SK-N-SH treated with all-trans-retinoic acid at 6 μM for 48 hours (cell line): ENCODE results near the gene CAPN10.

ENCODE experiments used
- ATAC-seq: fragments of 200-7000 bp; cut with Tn5 transposase; 3 replicates; pipeline ENCODE4 v1.9.1; 2020; ENCODE audit warnings: mild to moderate bottlenecking, moderate library complexity
- BACH2 ChIP-seq: fragments of 250-450 bp; sonication (Bioruptor Pico); IDR thresholded peaks from 2 replicates; pipeline ENCODE4 v1.9.0; 2021; ENCODE audit warnings: mild to moderate bottlenecking, borderline replicate concordance
- CSDC2 ChIP-seq: fragments of 250-450 bp; sonication (Bioruptor Pico); IDR thresholded peaks from 2 replicates; pipeline ENCODE4 v1.5.0; 2020; ENCODE audit warnings: mild to moderate bottlenecking, moderate library complexity
- ESRRG ChIP-seq: fragments of 250-450 bp; sonication (Bioruptor Pico); IDR thresholded peaks from 2 replicates; pipeline ENCODE4 v1.6.1; 2021; ENCODE audit warnings: mild to moderate bottlenecking
- ISL1 ChIP-seq: fragments of 250-450 bp; sonication (Bioruptor Pico); IDR thresholded peaks from 2 replicates; pipeline ENCODE4 v2.1.2; 2022; ENCODE audit warnings: mild to moderate bottlenecking, moderate library complexity
- OSR1 ChIP-seq: fragments of 250-450 bp; sonication (Bioruptor Pico); IDR thresholded peaks from 2 replicates; pipeline ENCODE4 v1.8.0; 2022; ENCODE audit warnings: moderate library complexity, mild to moderate bottlenecking, inconsistent platforms
- PPARA ChIP-seq: fragments of 250-450 bp; sonication (Bioruptor Pico); IDR thresholded peaks from 2 replicates; pipeline ENCODE4 v1.5.0; 2020; ENCODE audit warnings: mild to moderate bottlenecking, borderline replicate concordance
- RARB ChIP-seq: fragments of 250-450 bp; sonication (Bioruptor Pico); IDR thresholded peaks from 2 replicates; pipeline ENCODE4 v1.8.0; 2021; ENCODE audit warnings: mild to moderate bottlenecking, moderate library complexity
- SNAI2 ChIP-seq: fragments of 250-450 bp; sonication (Bioruptor Pico); IDR thresholded peaks from 2 replicates; pipeline ENCODE4 v1.5.0; 2020; ENCODE audit warnings: mild to moderate bottlenecking, moderate library complexity
- TCF4 ChIP-seq: fragments of 250-450 bp; sonication (Bioruptor Pico); IDR thresholded peaks from 2 replicates; pipeline ENCODE4 v1.8.0; 2021; ENCODE audit warnings: mild to moderate bottlenecking, moderate library complexity, borderline replicate concordance
- ZC3H10 ChIP-seq: fragments of 250-450 bp; sonication (Bioruptor Pico); IDR thresholded peaks from 2 replicates; pipeline ENCODE4 v1.5.1; 2021; ENCODE audit warnings: mild to moderate bottlenecking, moderate library complexity
- ZFP3 ChIP-seq: fragments of 250-450 bp; sonication (Bioruptor Pico); IDR thresholded peaks from 2 replicates; pipeline ENCODE4 v1.5.0; 2020; ENCODE audit warnings: mild to moderate bottlenecking, moderate library complexity
- ZFP30 ChIP-seq: fragments of 450-650 bp; formaldehyde crosslinking; IDR thresholded peaks from 2 replicates; pipeline ENCODE4 v1.5.0; 2022; ENCODE audit warnings: mild to moderate bottlenecking, moderate library complexity
- ZNF565 ChIP-seq: fragments of 450-650 bp; formaldehyde crosslinking; conservative IDR thresholded peaks from 2 replicates; pipeline ENCODE4 v1.5.0; 2020; ENCODE audit warnings: low read depth, mild to moderate bottlenecking, moderate library complexity
- ZNF70 ChIP-seq: fragments of 450-650 bp; formaldehyde crosslinking; IDR thresholded peaks from 2 replicates; pipeline ENCODE4 v1.5.0; 2020; ENCODE audit warnings: mild to moderate bottlenecking, moderate library complexity
- ZNF8 ChIP-seq: fragments of 450-650 bp; formaldehyde crosslinking; IDR thresholded peaks from 2 replicates; pipeline ENCODE4 v1.5.0; 2020; ENCODE audit warnings: mild to moderate bottlenecking, moderate library complexity
- TF ChIP-seq, protein P1 (sequence below): fragments of 250-450 bp; sonication (Bioruptor Pico); IDR thresholded peaks from 2 replicates; pipeline ENCODE4 v1.5.0; 2020; ENCODE audit warnings: mild to moderate bottlenecking, moderate library complexity
- TF ChIP-seq, protein P2 (sequence below): fragments of 250-450 bp; sonication (Bioruptor Pico); IDR thresholded peaks from 2 replicates; pipeline ENCODE4 v1.8.0; 2021; ENCODE audit warnings: low read depth, mild to moderate bottlenecking, moderate library complexity, borderline replicate concordance
- TF ChIP-seq, protein P3 (sequence below): fragments of 250-450 bp; sonication (Bioruptor Pico); IDR thresholded peaks from 2 replicates; pipeline ENCODE4 v1.5.1; 2020; ENCODE audit warnings: low read depth, mild to moderate bottlenecking, moderate library complexity

CAPN10 gene

DNA sequence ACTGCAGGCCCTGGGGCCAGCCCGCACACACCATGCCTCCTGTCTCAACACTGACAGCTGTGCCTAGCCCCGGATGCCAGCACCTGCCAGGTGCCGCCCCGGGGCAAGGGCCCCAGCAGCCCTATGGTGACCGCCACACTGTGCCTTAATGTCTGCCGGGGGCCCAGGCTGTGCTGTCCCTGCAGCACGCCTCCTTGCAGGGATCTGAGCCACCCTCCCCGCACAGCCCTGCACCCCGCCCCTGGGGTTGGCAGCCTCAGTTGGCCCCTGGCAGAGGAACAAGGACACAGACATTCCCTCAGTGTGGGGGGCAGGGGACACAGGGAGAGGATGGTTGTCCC lies 8.5 kb upstream of the CAPN10 start (continued):
- TF ChIP-seq, protein P1, sequence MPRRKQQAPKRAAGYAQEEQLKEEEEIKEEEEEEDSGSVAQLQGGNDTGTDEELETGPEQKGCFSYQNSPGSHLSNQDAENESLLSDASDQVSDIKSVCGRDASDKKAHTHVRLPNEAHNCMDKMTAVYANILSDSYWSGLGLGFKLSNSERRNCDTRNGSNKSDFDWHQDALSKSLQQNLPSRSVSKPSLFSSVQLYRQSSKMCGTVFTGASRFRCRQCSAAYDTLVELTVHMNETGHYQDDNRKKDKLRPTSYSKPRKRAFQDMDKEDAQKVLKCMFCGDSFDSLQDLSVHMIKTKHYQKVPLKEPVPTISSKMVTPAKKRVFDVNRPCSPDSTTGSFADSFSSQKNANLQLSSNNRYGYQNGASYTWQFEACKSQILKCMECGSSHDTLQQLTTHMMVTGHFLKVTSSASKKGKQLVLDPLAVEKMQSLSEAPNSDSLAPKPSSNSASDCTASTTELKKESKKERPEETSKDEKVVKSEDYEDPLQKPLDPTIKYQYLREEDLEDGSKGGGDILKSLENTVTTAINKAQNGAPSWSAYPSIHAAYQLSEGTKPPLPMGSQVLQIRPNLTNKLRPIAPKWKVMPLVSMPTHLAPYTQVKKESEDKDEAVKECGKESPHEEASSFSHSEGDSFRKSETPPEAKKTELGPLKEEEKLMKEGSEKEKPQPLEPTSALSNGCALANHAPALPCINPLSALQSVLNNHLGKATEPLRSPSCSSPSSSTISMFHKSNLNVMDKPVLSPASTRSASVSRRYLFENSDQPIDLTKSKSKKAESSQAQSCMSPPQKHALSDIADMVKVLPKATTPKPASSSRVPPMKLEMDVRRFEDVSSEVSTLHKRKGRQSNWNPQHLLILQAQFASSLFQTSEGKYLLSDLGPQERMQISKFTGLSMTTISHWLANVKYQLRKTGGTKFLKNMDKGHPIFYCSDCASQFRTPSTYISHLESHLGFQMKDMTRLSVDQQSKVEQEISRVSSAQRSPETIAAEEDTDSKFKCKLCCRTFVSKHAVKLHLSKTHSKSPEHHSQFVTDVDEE (CRISPR knock-in tag), result no peak
- TF ChIP-seq OSR1 (no peak), BACH2 (CRISPR knock-in tag) (no peak), ZNF70 (no peak), ESRRG (no peak)

DNA sequence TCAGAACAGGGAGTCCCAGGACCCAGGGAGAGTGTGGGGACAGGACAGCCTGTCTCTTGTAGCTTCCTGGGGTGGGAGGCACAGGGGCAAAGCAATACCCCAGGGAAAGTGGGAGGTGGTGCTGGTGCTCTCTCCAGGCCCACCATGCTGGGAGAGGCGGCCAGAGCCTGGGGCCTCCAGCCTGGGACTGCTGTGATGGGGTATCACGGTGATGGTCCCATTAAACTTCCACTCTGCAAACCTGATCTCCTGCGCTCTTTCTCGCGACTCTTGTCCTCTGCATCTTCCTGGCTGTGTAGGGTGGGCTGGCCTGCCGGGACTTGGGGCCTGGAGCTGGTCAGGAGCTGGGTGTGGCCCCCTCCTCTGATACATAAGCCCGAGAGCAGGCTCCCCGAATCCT lies 8.0 kb upstream of the CAPN10 start:
- TF ChIP-seq SNAI2 (CRISPR knock-in tag) (no peak), ZNF70 (no peak), TCF4 (CRISPR knock-in tag) (no peak), OSR1 (no peak), ZFP30 (CRISPR knock-in tag) (no peak), PPARA (CRISPR knock-in tag) (no peak), ISL1 (CRISPR knock-in tag) (no peak), ZFP3 (CRISPR knock-in tag) (no peak), CSDC2 (no peak), ZNF8 (no peak), RARB (CRISPR knock-in tag) (no peak), BACH2 (CRISPR knock-in tag) (no peak)
- TF ChIP-seq, protein P2, sequence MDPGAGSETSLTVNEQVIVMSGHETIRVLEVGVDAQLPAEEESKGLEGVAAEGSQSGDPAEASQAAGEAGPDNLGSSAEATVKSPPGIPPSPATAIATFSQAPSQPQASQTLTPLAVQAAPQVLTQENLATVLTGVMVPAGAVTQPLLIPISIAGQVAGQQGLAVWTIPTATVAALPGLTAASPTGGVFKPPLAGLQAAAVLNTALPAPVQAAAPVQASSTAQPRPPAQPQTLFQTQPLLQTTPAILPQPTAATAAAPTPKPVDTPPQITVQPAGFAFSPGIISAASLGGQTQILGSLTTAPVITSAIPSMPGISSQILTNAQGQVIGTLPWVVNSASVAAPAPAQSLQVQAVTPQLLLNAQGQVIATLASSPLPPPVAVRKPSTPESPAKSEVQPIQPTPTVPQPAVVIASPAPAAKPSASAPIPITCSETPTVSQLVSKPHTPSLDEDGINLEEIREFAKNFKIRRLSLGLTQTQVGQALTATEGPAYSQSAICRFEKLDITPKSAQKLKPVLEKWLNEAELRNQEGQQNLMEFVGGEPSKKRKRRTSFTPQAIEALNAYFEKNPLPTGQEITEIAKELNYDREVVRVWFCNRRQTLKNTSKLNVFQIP (CRISPR knock-in tag), result no peak
- TF ChIP-seq, protein P3, sequence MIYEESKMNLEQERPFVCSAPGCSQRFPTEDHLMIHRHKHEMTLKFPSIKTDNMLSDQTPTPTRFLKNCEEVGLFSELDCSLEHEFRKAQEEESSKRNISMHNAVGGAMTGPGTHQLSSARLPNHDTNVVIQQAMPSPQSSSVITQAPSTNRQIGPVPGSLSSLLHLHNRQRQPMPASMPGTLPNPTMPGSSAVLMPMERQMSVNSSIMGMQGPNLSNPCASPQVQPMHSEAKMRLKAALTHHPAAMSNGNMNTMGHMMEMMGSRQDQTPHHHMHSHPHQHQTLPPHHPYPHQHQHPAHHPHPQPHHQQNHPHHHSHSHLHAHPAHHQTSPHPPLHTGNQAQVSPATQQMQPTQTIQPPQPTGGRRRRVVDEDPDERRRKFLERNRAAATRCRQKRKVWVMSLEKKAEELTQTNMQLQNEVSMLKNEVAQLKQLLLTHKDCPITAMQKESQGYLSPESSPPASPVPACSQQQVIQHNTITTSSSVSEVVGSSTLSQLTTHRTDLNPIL, result no peak
- no peak; the same call in 2 of the 3 replicates for ATAC-seq

DNA sequence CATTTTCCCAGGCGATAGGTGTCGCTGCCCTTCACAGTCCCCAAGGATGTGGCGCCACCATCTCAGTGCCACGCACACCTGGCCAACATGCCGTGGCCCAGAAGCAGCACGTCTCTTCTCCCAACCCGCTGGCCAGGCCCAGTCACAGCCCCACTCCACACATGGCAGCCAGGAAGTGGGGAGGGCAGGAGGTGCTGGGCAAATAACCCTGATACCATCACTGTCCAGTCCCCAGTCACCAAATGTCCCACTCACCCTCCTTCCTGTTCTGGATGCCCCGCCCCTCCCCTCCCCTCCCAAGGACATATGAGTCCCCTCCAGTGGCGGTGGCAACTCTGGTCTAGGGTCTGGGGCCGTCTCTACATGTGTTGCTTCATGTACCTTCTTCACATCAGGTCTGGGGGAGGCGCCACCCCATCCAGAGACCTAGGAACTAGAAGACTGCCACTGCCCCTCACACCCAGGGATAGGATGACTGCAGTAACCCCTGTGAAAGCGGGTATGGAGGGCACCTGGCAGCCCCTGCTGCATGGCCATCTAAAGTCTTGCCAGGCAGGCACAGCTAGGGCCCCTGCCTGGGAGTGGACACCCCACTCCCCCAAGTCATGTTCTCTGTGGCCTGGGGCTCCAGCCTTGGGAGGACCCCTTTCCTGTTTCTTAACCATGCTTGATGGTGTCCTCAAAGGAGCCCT lies 7.3 kb upstream of the CAPN10 start:
- TF ChIP-seq ZFP3 (CRISPR knock-in tag) (no peak), TCF4 (CRISPR knock-in tag) (no peak), ZFP30 (CRISPR knock-in tag) (no peak), ISL1 (CRISPR knock-in tag) (no peak), BACH2 (CRISPR knock-in tag) (no peak), ZC3H10 (CRISPR knock-in tag) (no peak), ESRRG (no peak), ZNF565 (CRISPR knock-in tag) (no peak), ZNF8 (no peak), ZNF70 (no peak), CSDC2 (no peak), SNAI2 (CRISPR knock-in tag) (no peak)
- TF ChIP-seq, protein P3, result no peak
- TF ChIP-seq, protein P2 (CRISPR knock-in tag), result no peak

More for the DNA sequence above, 7.3 kb upstream of the CAPN10 start:
- ATAC-seq, result no peak; the same call in 2 of the 3 replicates
